ACC112 (cell line): ENCODE results near the gene CHTF18.

ENCODE experiments used
- H2AFZ ChIP-seq: fragments of 200-600 bp; sonication (generic); one replicate; pipeline ENCODE4 v1.6.0; 2017; ENCODE audit warnings: antibody characterized with exemption, low read length; ENCODE audit not compliant: unreplicated experiment
- H3K27ac ChIP-seq: fragments of 200-600 bp; sonication (generic); 2 replicates; pipeline ENCODE4 v1.5.1; 2014; ENCODE audit warnings: low read depth, mild to moderate bottlenecking, antibody characterized with exemption, low read length, moderate library complexity
- H3K27me3 ChIP-seq: fragments of 200-600 bp; sonication (generic); 2 replicates; pipeline ENCODE4 v1.6.1; 2014; ENCODE audit warnings: mild to moderate bottlenecking, antibody characterized with exemption, low read length, moderate library complexity, mixed read lengths; ENCODE audit not compliant: insufficient read depth
- H3K36me3 ChIP-seq: fragments of 200-600 bp; sonication (generic); 2 replicates; pipeline ENCODE4 v1.6.1; 2016; ENCODE audit warnings: mild to moderate bottlenecking, antibody characterized with exemption, low read length, moderate library complexity, mixed read lengths; ENCODE audit not compliant: insufficient read depth
- H3K4me1 ChIP-seq: fragments of 200-600 bp; sonication (generic); one replicate; pipeline ENCODE4 v1.6.1; 2016; ENCODE audit warnings: low read length, mixed read lengths; ENCODE audit not compliant: insufficient read depth, unreplicated experiment, control insufficient read depth
- H3K4me3 ChIP-seq: fragments of 200-600 bp; sonication (generic); 2 replicates; pipeline ENCODE4 v1.5.1; 2014; ENCODE audit warnings: mild to moderate bottlenecking, low read depth, low read length
- H3K79me2 ChIP-seq: fragments of 200-600 bp; sonication (generic); one replicate; pipeline ENCODE4 v1.6.0; 2016; ENCODE audit warnings: low read length; ENCODE audit not compliant: control insufficient read depth, unreplicated experiment, insufficient read depth

The CHTF18 gene

DNA sequence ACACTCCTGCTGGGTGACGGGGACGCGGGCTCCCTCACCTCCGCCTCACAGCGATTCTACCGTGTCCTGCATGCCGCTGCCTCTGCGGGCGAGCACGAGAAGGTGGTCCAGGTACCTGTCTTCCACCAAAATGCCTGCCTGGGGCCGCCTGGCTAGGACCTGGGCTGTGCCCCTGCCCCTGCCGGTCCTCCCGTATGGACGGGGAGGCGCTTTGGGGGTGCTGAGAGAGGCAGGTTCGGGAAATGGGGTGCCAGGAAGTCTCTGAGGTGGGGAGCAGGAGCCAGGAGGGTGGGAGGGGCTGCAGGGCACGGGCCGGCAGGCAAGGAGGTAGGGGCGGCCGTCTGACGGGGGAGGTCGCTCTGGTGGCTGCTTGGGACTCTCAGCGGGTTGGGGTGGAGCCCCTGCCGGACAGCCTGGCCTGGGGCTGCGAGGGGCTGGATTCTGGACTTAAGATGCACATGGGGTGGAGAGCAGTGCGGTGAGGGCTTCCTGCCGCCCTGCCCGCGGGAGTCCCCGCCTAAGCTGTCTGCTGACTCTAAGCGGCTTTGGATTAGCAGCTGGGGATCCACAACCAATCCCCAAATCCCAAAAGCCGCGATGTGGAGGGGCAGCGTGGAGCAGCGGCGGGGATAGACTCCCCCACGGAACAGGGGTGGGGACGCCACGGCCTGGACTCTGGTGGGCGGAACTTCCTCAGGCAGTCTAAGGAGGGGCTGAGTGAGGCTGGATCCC is 5.8 kb downstream of the CHTF18 start:
- Histone ChIP-seq H3K27ac (no peak overlapping the region), H3K79me2 (peaks cover 4% of the 10 kb centered on the region), H3K4me3 (no peak overlapping the region), H3K4me1 (peaks cover 4% of the 10 kb centered on the region), H3K36me3 (peaks cover 15% of the 10 kb centered on the region; the same call in 1 of the 2 replicates), H2AFZ (no peak overlapping the region), H3K27me3 (no peaks in the 10 kb centered on the region)

DNA sequence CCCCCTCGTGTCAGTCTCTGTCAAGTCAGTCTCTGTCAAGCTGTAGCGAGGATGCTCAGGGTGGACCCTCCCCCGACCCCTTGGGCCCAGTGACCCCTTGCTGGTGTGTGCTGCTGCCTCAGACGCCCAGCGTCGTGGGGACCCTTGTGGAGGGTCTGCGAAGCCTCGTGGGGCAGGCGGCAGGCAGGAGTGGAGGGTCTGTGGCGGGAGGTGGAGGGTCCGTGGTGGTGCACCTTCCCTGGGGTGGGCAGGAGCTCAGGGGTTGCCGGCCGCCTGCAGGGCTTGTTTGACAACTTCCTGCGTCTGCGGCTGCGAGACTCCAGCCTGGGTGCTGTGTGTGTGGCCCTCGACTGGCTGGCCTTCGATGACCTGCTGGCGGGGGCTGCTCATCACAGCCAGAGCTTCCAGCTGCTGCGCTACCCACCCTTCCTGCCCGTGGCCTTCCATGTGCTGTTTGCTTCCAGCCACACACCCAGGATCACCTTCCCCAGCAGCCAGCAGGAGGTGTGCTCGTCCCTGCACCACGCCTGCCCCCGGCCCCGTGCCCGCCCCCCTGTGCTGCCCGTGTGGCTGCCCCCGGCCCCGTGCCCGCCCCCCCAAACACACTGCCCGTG is 6.5 kb downstream of the CHTF18 start:
- Histone ChIP-seq H3K4me3 (no peak overlapping the region), H3K4me1 (no peaks in the 10 kb centered on the region), H3K79me2 (no peaks in the 10 kb centered on the region), H2AFZ (no peak overlapping the region), H3K36me3 (peaks cover 15% of the 10 kb centered on the region; the same call in 1 of the 2 replicates), H3K27me3 (peaks cover 1% of the 10 kb centered on the region; the same call in 1 of the 2 replicates), H3K27ac (no peak overlapping the region)

DNA sequence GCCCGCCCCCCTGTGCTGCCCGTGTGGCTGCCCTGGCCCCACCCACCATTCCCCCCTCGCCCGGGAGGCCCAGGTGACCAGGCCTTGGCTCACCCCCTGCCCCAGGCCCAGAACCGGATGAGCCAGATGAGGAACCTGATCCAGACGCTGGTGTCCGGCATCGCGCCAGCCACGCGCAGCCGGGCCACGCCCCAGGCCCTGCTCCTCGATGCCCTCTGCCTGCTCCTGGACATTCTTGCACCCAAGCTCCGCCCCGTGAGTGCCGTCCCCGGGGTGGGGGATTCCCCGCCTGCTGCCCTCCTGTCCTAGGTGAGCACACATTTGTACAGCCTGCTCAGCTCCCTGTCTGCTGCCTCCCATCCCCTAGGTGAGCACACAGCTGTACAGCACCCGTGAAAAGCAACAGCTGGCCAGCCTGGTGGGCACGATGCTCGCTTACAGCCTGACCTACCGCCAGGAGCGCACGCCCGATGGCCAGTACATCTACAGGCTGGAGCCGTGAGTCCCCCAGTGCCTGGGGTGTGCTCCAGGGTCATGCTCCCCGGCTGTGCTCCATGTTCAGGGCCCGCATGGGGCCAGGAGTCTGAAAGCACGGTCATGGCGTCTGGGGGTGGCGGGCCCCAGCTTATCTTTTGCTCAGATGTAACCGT is 7.3 kb downstream of the CHTF18 start:
- Histone ChIP-seq H3K79me2 (no peaks in the 10 kb centered on the region), H2AFZ (no peak overlapping the region), H3K27me3 (peaks cover 9% of the 10 kb centered on the region), H3K27ac (no peak overlapping the region), H3K4me3 (no peak overlapping the region), H3K4me1 (no peaks in the 10 kb centered on the region), H3K36me3 (peaks cover 15% of the 10 kb centered on the region; the same call in 1 of the 2 replicates)

DNA sequence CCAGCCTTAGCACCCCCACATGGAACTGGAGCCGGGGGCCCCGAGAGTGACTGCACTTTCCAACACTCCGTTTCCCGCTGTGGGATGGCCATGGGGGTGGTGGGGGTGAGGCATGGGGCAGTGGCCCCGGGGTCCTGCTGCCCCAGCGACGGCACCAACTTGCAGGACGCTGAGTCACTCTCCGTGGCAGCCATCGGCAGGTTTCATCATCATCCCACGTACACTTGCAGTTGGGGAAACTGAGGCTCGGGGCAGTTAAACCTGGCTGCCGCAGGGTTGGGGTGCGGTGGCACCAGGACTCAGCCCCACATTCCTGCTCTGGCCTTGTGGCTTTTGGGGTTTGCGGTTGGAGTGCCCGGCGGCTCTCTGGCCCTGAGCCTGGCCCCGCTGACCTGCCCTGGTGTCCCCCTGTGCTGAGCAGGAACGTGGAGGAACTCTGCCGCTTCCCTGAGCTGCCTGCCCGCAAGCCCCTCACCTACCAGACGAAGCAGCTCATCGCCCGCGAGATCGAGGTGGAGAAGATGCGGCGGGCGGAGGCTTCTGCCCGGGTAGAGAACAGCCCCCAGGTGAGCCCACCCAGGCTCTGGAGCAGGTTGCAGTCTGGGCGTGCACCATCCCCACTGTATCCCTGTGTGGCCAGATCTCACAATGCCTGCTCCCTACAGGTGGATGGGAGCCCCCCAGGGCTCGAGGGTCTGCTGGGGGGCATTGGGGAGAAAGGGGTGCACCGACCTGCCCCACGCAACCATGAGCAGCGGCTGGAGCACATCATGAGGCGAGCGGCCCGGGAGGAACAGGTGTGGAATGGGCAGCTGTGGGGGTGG is 8.1 kb downstream of the CHTF18 start:
- Histone ChIP-seq H3K4me3 (no peak overlapping the region), H3K27ac (no peak overlapping the region), H3K27me3 (peaks cover 17% of the 10 kb centered on the region)

DNA sequence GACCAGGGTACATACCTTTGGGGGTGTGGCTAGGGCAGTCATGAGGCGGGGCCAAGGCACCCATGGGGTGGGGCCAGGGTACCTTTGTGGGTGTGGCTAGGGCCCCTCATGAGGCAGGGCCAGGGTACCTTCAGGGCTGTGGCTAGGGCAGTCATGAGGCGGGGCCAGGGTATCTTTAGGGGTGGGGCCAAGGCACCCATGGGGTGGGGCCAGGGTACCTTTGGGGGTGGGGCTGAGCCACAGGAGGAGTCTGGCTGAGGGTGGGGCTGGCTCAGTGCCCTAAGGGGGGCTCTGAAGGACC is 8.7 kb downstream of the CHTF18 start:
- no peak overlapping the region for H3K4me3 ChIP-seq
- no peaks in the 10 kb centered on the region for H3K4me1 ChIP-seq
- no peak overlapping the region for H2AFZ ChIP-seq
- peaks cover 22% of the 10 kb centered on the region for H3K27me3 ChIP-seq
- H3K27ac ChIP-seq: no peak overlapping the region
- no peaks in the 10 kb centered on the region for H3K79me2 ChIP-seq
- H3K36me3 ChIP-seq: peaks cover 6% of the 10 kb centered on the region; the same call in 1 of the 2 replicates

More for the DNA sequence above, 8.1 kb downstream of the CHTF18 start:
- H3K79me2 ChIP-seq: no peaks in the 10 kb centered on the region
- no peaks in the 10 kb centered on the region for H3K4me1 ChIP-seq
- peaks cover 11% of the 10 kb centered on the region; the same call in 1 of the 2 replicates for H3K36me3 ChIP-seq
- H2AFZ ChIP-seq: no peak overlapping the region

DNA sequence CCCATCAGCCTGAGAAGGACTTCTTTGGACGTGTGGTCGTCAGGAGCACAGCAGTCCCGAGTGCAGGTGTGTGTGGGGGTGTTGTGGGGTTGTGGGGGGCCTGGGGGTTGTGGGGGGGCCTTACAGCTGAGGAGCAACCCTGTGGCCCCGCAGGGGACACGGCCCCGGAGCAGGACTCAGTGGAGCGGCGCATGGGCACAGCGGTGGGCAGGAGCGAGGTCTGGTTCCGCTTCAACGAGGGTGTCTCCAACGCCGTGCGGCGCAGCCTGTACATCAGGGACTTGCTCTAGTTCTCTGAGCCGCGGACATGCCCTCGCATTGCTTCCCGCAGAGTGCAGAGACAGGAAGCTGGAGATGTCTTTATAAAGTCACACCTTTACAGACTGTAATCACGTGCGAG is 9.3 kb downstream of the CHTF18 start:
- Histone ChIP-seq H3K4me1 (no peaks in the 10 kb centered on the region), H3K36me3 (peaks cover 5% of the 10 kb centered on the region; the same call in 1 of the 2 replicates), H2AFZ (no peak overlapping the region), H3K27ac (no peak overlapping the region), H3K4me3 (no peak overlapping the region), H3K79me2 (no peaks in the 10 kb centered on the region), H3K27me3 (peaks cover 28% of the 10 kb centered on the region)

DNA sequence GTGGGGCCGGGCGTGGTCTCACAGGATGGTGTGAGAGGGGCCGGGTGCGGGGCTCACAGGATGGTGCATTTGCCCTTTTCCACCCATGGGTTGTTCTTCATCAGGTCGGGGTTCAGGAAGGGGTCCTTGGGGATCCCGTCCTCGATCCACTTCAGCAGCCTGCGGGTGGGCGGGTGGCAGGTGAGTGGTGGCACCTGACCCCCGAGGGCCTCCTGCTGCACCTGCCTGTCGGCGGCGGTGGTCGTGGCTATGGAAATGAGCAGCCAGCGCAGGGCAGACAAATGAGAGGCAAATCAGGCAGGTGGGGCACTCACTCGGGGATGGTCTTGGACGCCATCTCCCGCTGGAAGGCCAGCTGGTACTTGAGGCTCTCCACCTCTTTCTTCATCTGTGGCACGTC is 10.2 kb downstream of the CHTF18 start:
- Histone ChIP-seq H3K4me3 (no peak overlapping the region), H3K79me2 (no peaks in the 10 kb centered on the region), H3K36me3 (peaks cover 5% of the 10 kb centered on the region; the same call in 1 of the 2 replicates), H2AFZ (no peak overlapping the region), H3K4me1 (no peaks in the 10 kb centered on the region), H3K27ac (no peak overlapping the region), H3K27me3 (peaks cover 32% of the 10 kb centered on the region)

DNA sequence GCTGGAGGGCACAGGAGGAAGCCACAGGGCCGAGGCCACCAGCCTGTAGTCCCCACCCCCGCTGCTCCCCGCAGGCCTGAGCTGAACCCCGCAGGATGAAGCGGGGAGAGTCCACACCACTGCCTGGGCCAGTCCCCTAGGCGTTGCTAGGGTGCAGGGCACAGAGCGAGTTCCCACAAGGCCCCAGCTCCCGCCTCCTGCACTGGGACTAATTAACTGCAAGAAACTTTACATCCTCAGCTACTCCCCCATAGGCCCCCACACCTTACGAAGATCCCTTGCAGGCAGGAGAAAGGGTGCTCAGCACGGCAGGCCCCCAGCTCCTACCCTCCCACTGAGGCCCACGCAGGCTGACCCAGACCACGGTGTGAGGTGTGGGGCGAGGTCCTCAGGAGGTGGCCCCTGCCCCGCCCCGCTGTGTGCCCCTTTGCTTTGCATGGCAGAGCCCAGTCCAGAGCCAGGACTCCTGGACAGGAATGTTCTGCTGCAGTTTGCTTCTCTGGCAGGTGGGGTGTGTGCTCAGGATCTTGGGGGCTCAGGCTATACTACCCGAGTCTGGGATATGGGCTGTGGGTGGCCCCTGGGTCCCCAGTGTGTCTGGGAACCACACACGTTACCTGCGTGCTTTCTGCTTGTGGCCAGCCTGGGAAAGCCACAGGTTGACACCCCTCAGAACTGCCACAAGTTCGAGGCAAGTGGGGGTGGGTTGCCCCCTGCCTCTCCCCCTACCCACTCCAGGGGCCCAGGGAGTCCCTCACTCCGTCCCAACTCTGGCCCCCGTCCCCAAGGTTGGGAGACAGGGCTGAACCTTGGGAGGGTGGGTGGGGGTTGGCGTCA is 10.9 kb downstream of the CHTF18 start:
- Histone ChIP-seq H3K4me3 (no peak overlapping the region), H3K36me3 (peaks cover 5% of the 10 kb centered on the region; the same call in 1 of the 2 replicates), H2AFZ (no peak overlapping the region), H3K4me1 (no peaks in the 10 kb centered on the region), H3K79me2 (no peaks in the 10 kb centered on the region), H3K27me3 (peaks cover 32% of the 10 kb centered on the region), H3K27ac (no peak overlapping the region)

DNA sequence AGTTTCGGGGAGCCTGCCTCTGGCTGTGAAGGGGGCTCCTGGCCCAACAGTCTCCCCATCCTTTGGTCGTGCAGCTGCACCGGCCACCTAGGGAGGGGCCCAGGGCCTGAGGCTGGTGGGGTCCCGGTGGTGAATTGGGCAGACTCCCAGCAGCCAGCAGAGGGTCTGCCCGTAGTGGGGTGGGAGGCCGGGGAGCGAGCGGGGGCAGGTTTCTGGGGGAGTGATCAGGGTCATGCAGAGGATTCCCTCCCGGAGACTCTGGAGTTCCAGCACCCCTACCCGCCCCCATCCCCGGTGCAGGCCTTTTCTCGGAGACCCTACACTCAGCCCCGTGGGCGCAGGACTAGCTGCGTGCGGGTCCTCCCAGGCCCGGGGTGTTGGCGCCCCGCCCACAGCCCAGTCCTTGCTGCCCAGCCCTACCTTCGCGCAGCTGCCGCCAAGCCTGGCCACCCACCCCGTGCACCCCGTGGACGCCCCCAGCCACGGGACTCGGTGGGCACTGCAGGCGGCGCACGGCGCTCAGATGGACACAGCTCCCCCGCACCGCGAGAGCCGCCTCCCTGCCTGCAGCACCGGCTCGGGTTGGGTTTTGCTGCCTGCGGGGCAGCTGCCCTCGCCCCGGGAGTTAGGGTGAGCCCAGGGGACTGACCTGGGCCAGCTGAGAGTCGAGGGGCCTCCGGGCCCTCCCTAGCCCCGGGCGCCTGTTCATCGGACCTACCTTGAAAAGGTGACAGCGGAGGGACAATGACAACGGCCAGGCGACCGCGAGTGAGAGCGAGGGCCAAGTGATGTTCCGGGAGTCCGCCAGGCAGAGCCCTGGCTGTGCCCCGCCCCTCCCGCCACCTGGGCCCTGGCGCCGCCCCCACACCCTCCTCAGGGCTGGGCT is 11.8 kb downstream of the CHTF18 start, which contains the start of gene GNG13:
TSS of gene GNG13 (minus strand) at position 787 of the 886 bp plus-strand sequence. CDS start 1,657 bp downstream, outside the sequence.
- Histone ChIP-seq H3K4me1 (no peaks in the 10 kb centered on the region), H3K27ac (no peak within 1 kb of the TSS), H2AFZ (no peak within 1 kb of the TSS), H3K79me2 (no peaks in the 10 kb centered on the region), H3K27me3 (peaks cover 32% of the 10 kb centered on the region), H3K4me3 (no peak within 1 kb of the TSS), H3K36me3 (peaks cover 5% of the 10 kb centered on the region; the same call in 1 of the 2 replicates)
